ENCODE data around the gene LRBA. TPM values are rescaled to one million over a fixed set of nuclear protein-coding genes. Genes with fewer than 3 reads are reported as not detected.

Gene LRBA
- total and polyA plus RNA-seq, 4 donors: 8.2 to 69.8 (median 32.8) TPM

DNA sequence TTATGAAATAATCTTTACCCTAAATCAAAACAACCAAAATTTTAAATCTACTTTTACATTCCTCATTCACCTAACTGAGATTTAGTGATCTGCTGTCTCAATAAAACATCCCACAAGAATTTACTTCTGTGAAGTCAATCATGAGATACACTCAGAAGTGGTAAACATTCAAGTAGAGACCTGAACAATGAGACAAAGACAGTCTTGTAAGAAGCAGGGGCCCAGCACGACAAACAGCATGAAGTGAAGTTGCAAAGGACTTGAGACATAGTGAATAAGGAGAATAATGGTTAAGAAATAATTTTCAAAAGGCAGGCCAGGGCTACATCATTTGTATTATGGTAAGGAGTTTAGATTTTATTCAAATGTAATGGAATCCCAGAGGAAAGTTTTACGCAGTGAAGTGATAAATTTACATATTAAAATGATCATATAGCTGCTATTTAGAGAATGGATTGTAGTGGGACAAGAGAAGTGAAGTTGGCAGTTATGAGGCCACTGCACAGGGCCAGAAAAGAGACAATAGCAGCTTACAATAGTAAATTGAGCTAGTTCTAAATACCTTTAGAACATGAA is 331.2 kb downstream of the LRBA start:
- no peak overlapping the region for H3K9ac ChIP-seq (ENCODE audit: low read depth in 1 of 2, low read length in 2 of 2)
- H3K27me3 ChIP-seq (ENCODE audit: control insufficient read depth in 4 of 4, insufficient read depth in 4 of 4, low read length in 3 of 4): no peaks in the 10 kb centered on the region
- H3K36me3 ChIP-seq (ENCODE audit: control insufficient read depth in 4 of 4, insufficient read depth in 3 of 4, low read depth in 1 of 4, low read length in 3 of 4): no peaks in the 10 kb centered on the region
- TF ChIP-seq YY1 (IDR thresholded peaks at IDR 0.05) (no peak), GABPA (IDR thresholded peaks at IDR 0.05 in 1 of 2, conservative IDR thresholded peaks at IDR 0.05 in 1 of 2) (no peak), RAD21 (IDR thresholded peaks at IDR 0.05) (no peak), FOXA2 (IDR thresholded peaks at IDR 0.05) (no peak), EGR1 (IDR thresholded peaks at IDR 0.05; ENCODE audit: low read depth in 2 of 2) (no peak), HNF4A (conservative IDR thresholded peaks at IDR 0.05) (no peak), TAF1 (conservative IDR thresholded peaks at IDR 0.05) (no peak), SP1 (IDR thresholded peaks at IDR 0.05) (no peak), JUND (IDR thresholded peaks at IDR 0.05) (no peak), RXRA (IDR thresholded peaks at IDR 0.05) (no peak), HNF4G (IDR thresholded peaks at IDR 0.05) (no peak)
- TF ChIP-seq, protein P1, sequence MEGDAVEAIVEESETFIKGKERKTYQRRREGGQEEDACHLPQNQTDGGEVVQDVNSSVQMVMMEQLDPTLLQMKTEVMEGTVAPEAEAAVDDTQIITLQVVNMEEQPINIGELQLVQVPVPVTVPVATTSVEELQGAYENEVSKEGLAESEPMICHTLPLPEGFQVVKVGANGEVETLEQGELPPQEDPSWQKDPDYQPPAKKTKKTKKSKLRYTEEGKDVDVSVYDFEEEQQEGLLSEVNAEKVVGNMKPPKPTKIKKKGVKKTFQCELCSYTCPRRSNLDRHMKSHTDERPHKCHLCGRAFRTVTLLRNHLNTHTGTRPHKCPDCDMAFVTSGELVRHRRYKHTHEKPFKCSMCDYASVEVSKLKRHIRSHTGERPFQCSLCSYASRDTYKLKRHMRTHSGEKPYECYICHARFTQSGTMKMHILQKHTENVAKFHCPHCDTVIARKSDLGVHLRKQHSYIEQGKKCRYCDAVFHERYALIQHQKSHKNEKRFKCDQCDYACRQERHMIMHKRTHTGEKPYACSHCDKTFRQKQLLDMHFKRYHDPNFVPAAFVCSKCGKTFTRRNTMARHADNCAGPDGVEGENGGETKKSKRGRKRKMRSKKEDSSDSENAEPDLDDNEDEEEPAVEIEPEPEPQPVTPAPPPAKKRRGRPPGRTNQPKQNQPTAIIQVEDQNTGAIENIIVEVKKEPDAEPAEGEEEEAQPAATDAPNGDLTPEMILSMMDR (IDR thresholded peaks at IDR 0.05; ENCODE audit: low read depth, low read length, missing input control): no peak
- TF ChIP-seq, protein P2, sequence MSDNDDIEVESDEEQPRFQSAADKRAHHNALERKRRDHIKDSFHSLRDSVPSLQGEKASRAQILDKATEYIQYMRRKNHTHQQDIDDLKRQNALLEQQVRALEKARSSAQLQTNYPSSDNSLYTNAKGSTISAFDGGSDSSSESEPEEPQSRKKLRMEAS (IDR thresholded peaks at IDR 0.05): no peak
- TF ChIP-seq, protein P3, sequence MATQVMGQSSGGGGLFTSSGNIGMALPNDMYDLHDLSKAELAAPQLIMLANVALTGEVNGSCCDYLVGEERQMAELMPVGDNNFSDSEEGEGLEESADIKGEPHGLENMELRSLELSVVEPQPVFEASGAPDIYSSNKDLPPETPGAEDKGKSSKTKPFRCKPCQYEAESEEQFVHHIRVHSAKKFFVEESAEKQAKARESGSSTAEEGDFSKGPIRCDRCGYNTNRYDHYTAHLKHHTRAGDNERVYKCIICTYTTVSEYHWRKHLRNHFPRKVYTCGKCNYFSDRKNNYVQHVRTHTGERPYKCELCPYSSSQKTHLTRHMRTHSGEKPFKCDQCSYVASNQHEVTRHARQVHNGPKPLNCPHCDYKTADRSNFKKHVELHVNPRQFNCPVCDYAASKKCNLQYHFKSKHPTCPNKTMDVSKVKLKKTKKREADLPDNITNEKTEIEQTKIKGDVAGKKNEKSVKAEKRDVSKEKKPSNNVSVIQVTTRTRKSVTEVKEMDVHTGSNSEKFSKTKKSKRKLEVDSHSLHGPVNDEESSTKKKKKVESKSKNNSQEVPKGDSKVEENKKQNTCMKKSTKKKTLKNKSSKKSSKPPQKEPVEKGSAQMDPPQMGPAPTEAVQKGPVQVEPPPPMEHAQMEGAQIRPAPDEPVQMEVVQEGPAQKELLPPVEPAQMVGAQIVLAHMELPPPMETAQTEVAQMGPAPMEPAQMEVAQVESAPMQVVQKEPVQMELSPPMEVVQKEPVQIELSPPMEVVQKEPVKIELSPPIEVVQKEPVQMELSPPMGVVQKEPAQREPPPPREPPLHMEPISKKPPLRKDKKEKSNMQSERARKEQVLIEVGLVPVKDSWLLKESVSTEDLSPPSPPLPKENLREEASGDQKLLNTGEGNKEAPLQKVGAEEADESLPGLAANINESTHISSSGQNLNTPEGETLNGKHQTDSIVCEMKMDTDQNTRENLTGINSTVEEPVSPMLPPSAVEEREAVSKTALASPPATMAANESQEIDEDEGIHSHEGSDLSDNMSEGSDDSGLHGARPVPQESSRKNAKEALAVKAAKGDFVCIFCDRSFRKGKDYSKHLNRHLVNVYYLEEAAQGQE (IDR thresholded peaks at IDR 0.05): no peak
- TF ChIP-seq, protein P4, sequence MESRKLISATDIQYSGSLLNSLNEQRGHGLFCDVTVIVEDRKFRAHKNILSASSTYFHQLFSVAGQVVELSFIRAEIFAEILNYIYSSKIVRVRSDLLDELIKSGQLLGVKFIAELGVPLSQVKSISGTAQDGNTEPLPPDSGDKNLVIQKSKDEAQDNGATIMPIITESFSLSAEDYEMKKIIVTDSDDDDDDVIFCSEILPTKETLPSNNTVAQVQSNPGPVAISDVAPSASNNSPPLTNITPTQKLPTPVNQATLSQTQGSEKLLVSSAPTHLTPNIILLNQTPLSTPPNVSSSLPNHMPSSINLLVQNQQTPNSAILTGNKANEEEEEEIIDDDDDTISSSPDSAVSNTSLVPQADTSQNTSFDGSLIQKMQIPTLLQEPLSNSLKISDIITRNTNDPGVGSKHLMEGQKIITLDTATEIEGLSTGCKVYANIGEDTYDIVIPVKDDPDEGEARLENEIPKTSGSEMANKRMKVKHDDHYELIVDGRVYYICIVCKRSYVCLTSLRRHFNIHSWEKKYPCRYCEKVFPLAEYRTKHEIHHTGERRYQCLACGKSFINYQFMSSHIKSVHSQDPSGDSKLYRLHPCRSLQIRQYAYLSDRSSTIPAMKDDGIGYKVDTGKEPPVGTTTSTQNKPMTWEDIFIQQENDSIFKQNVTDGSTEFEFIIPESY (IDR thresholded peaks at IDR 0.05): no peak
- H3K4me3 ChIP-seq (ENCODE audit: low read depth in 1 of 3, low read length in 3 of 3): no peak overlapping the region
- 75% methylated on average over 2 of the region's 2 CpGs for WGBS
- H3K9me3 ChIP-seq (ENCODE audit: control insufficient read depth in 4 of 4, low read length in 3 of 4): no peaks in the 10 kb centered on the region
- peaks cover 2 to 14% (median 3%) of the 10 kb centered on the region in 4 donors for H3K4me1 ChIP-seq (ENCODE audit: control insufficient read depth in 4 of 4, insufficient read depth in 4 of 4, low read length in 3 of 4)
- H3K27ac ChIP-seq (ENCODE audit: low read depth in 1 of 2, low read length in 2 of 2): no peak overlapping the region
- no peak for DNase-seq (ENCODE audit: low spot score)

DNA sequence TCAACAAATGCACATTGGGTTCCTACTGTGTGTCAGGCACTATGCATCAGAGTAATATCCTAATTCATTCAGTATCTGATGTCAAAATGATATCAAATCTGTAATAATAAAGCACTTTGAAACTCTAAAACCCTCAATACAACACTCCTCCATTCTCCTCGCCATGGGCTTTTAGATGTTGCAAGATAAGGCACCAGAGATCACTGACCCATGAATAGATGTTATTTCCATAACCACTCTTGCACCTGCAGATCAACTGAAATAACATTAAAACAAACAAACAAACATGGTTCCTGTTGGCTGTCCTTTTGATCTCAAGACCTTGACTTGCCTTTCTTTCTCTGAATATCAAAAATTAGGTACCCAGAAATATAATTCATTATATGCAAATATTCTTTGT is 333.0 kb downstream of the LRBA start:
- TF ChIP-seq, protein P3 (IDR thresholded peaks at IDR 0.05): no peak
- no peak for TF ChIP-seq FOXA2 (IDR thresholded peaks at IDR 0.05)
- TF ChIP-seq RXRA (IDR thresholded peaks at IDR 0.05): no peak
- TF ChIP-seq RAD21 (IDR thresholded peaks at IDR 0.05): no peak
- no peak for TF ChIP-seq FOXA1 (IDR thresholded peaks at IDR 0.05)
- TF ChIP-seq, protein P4 (IDR thresholded peaks at IDR 0.05): no peak
- H3K9ac ChIP-seq (ENCODE audit: low read depth in 1 of 2, low read length in 2 of 2): no peak overlapping the region
- no peaks in the 10 kb centered on the region for H3K36me3 ChIP-seq (ENCODE audit: control insufficient read depth in 4 of 4, insufficient read depth in 3 of 4, low read depth in 1 of 4, low read length in 3 of 4)
- 75% methylated on average over 1 of the region's 1 CpG for WGBS
- no peaks in the 10 kb centered on the region for H3K27me3 ChIP-seq (ENCODE audit: control insufficient read depth in 4 of 4, insufficient read depth in 4 of 4, low read length in 3 of 4)
- no peak overlapping the region for H3K27ac ChIP-seq (ENCODE audit: low read depth in 1 of 2, low read length in 2 of 2)
- no peaks in the 10 kb centered on the region for H3K9me3 ChIP-seq (ENCODE audit: control insufficient read depth in 4 of 4, low read length in 3 of 4)
- DNase-seq (ENCODE audit: low spot score): no peak
- H3K4me3 ChIP-seq (ENCODE audit: low read depth in 1 of 3, low read length in 3 of 3): no peak overlapping the region
- peaks cover 2 to 21% (median 6%) of the 10 kb centered on the region in 4 donors for H3K4me1 ChIP-seq (ENCODE audit: control insufficient read depth in 4 of 4, insufficient read depth in 4 of 4, low read length in 3 of 4)

All from liver (tissue), 9 donors.